NOMO-1 treated with DMSO at 0.1 percent for 48 hours (cell line): Measurements from ENCODE around the gene HIGD1C.
A peak's percentile ranks its signal among the peaks of the same experiment; 100 is the strongest.
"Not testable (repeated sequence)": the region's sequence is repeated elsewhere in the genome, so short reads cannot be mapped to it uniquely, and the experiment has no call there.

Experiments
- DNase-seq: peaks from one replicate; lab custom pipeline; 2025; ENCODE audit not compliant: unreplicated experiment; lab: John Stamatoyannopoulos, UW

HIGD1C gene

GRCh38 chr12:50933459-50934124 lies 18.8 kb upstream of the HIGD1C start:
- no peak for DNase-seq

GRCh38 chr12:50934371-50934851 lies 17.9 kb upstream of the HIGD1C start:
- DNase-seq: peak; percentile 46

GRCh38 chr12:50934981-50935807 lies 17.1 kb upstream of the HIGD1C start:
- peak; percentile 63 for DNase-seq

GRCh38 chr12:50936821-50937530 lies 15.4 kb upstream of the HIGD1C start:
- no peak for DNase-seq

GRCh38 chr12:50937653-50938052 lies 14.7 kb upstream of the HIGD1C start:
- DNase-seq: no peak

- DNase-seq: no peak
Measured at GRCh38 chr12:50947933-50948626, 4.3 kb upstream of the HIGD1C start.

GRCh38 chr12:50948798-50949197 lies 3.5 kb upstream of the HIGD1C start:
- no peak for DNase-seq

GRCh38 chr12:50949801-50950302 lies 2.5 kb upstream of the HIGD1C start:
- no peak for DNase-seq

GRCh38 chr12:50951112-50951511 lies 1.2 kb upstream of the HIGD1C start:
- no peak for DNase-seq

GRCh38 chr12:50953047-50953446 lies 703 bp downstream of the HIGD1C start:
- no peak for DNase-seq

GRCh38 chr12:50954789-50955188 lies 2.4 kb downstream of the HIGD1C start:
- DNase-seq: not testable (repeated sequence)

GRCh38 chr12:50955288-50955687 lies 2.9 kb downstream of the HIGD1C start:
- DNase-seq: no peak

GRCh38 chr12:50955697-50956096 lies 3.4 kb downstream of the HIGD1C start:
- DNase-seq: no peak

- no peak for DNase-seq
Measured at GRCh38 chr12:50960130-50960529, 7.8 kb downstream of the HIGD1C start.

- no peak for DNase-seq
Measured at GRCh38 chr12:50961708-50962107, 9.4 kb downstream of the HIGD1C start.

- no peak for DNase-seq
Measured at GRCh38 chr12:50964432-50964831, 12.1 kb downstream of the HIGD1C start.

GRCh38 chr12:50971946-50972345 lies 19.6 kb downstream of the HIGD1C start:
- no peak for DNase-seq

GRCh38 chr12:50979369-50980052 lies 27.2 kb downstream of the HIGD1C start:
- DNase-seq: no peak

- no peak for DNase-seq
Measured at GRCh38 chr12:50980545-50980944, 28.2 kb downstream of the HIGD1C start.
